PC-3 (cell line): Measurements from ENCODE around the gene PDZD7. TPM values are rescaled to one million over a fixed set of nuclear protein-coding genes. Genes with fewer than 3 reads are reported as not detected.

ENCODE experiments used
- ATAC-seq: fragments of 200-7000 bp; cut with Tn5 transposase; 2 replicates; pipeline ENCODE4 v1.9.1; 2020; ENCODE audit warnings: mild to moderate bottlenecking, moderate library complexity
- BruUV-seq: library from RNA; stranded (reverse); fragments of 400-500 nt; replicated peaks from 2 replicates; lab custom pipeline; 2021; lab: Mats Ljungman, UMichigan
- CTCF ChIA-PET: fragments of 300-600 bp; sonication (Branson Sonifier 250); formaldehyde crosslinking; loops from one replicate; lab custom pipeline; 2022; ENCODE audit warnings: antibody characterized with exemption; lab: Charles Lee
- POLR2A ChIA-PET: fragments of 300-600 bp; sonication (Branson Sonifier 250); formaldehyde crosslinking; loops from one replicate; lab custom pipeline; 2022; ENCODE audit warnings: antibody characterized with exemption; ENCODE audit not compliant: unreplicated experiment; lab: Charles Lee
- DNase-seq: peaks from one replicate; pipeline ENCODE4 v3.0.0-alpha.2; 2015
- H2AFZ ChIP-seq: fragments of 300-600 bp; sonication (generic); 2 replicates; pipeline ENCODE4 v1.6.0; 2016; ENCODE audit warnings: antibody characterized with exemption, low read length
- H3F3A ChIP-seq: fragments of 300-600 bp; sonication (generic); one replicate; pipeline ENCODE4 v1.6.0; 2017; ENCODE audit warnings: antibody characterized with exemption, low read length, control low read depth, mild to moderate bottlenecking; ENCODE audit not compliant: unreplicated experiment
- H3K27ac ChIP-seq: fragments of 300-600 bp; sonication (generic); 2 replicates; pipeline ENCODE4 v1.5.1; 2016; ENCODE audit warnings: mild to moderate bottlenecking, low read length
- H3K27me3 ChIP-seq: fragments of 300-600 bp; sonication (generic); 2 replicates; pipeline ENCODE4 v1.6.1; 2016; ENCODE audit warnings: low read length, mixed read lengths
- H3K36me3 ChIP-seq: fragments of 300-600 bp; sonication (generic); 2 replicates; pipeline ENCODE4 v1.6.1; 2016; ENCODE audit warnings: low read depth, mixed run types, low read length, mixed read lengths
- H3K4me1 ChIP-seq: fragments of 300-600 bp; sonication (generic); 2 replicates; pipeline ENCODE4 v1.5.1; 2016; ENCODE audit warnings: low read length; ENCODE audit not compliant: insufficient read depth
- H3K4me2 ChIP-seq: fragments of 300-600 bp; sonication (generic); 2 replicates; pipeline ENCODE4 v1.6.0; 2016; ENCODE audit warnings: low read length
- H3K4me3 ChIP-seq: fragments of 300-600 bp; sonication (generic); 2 replicates; pipeline ENCODE4 v1.5.1; 2016; ENCODE audit warnings: mild to moderate bottlenecking, low read length, mixed read lengths
- H3K79me2 ChIP-seq: fragments of 300-600 bp; sonication (generic); 2 replicates; pipeline ENCODE4 v1.6.1; 2017; ENCODE audit warnings: low read length, mixed read lengths
- H3K9ac ChIP-seq: fragments of 300-600 bp; sonication (generic); 2 replicates; pipeline ENCODE4 v1.6.0; 2016; ENCODE audit warnings: mild to moderate bottlenecking, low read length
- H3K9me2 ChIP-seq: fragments of 300-600 bp; sonication (generic); replicated peaks from 2 replicates; pipeline ENCODE4 v1.6.1; 2016; ENCODE audit warnings: mixed run types, low read length, mixed read lengths
- H3K9me3 ChIP-seq: fragments of 300-600 bp; sonication (generic); 2 replicates; pipeline ENCODE4 v1.6.1; 2016; ENCODE audit warnings: low read length, mixed read lengths
- H4K20me1 ChIP-seq: fragments of 300-600 bp; sonication (generic); 2 replicates; pipeline ENCODE4 v1.6.1; 2016; ENCODE audit warnings: low read length, mixed read lengths
- CTCF ChIP-seq: fragments of 300-600 bp; sonication (generic); conservative IDR thresholded peaks from 2 replicates; pipeline ENCODE4 v1.5.1; 2017; ENCODE audit warnings: antibody characterized with exemption, low read depth, mild to moderate bottlenecking, low read length
- EZH2 ChIP-seq: fragments of 300-600 bp; sonication (generic); IDR thresholded peaks from one replicate; pipeline ENCODE4 v1.6.1; 2017; ENCODE audit warnings: antibody characterized with exemption, mild to moderate bottlenecking, low read length; ENCODE audit not compliant: unreplicated experiment
- EZH2phosphoT487 ChIP-seq: fragments of 300-600 bp; sonication (generic); IDR thresholded peaks from 2 replicates; pipeline ENCODE4 v1.6.1; 2018; ENCODE audit warnings: mild to moderate bottlenecking, antibody characterized with exemption, low read length, borderline replicate concordance
- intact Hi-C: fragments of 100-400 bp; cut with micrococcal nuclease; formaldehyde crosslinking; loops from 2 replicates; pipeline ENCODE4 v1.9.0; 2023
- total RNA-seq: library from RNA; depleted of rRNA; stranded (reverse); fragments of >200 nt; gene quantifications from 2 replicates; pipeline ENCODE4 v1.2.3, GENCODE V29; 2014

The PDZD7 gene
- total RNA-seq, 1 experiment from 2014 or later, result 2.8 TPM

- intact Hi-C loops, result no loop called here
- ChIA-PET CTCF (no interaction called here), POLR2A (no interaction called here)
- no peak overlapping the region for H3K4me2 ChIP-seq
- no peaks in the 10 kb centered on the region for H3K9me2 ChIP-seq
- H3K36me3 ChIP-seq, result no peaks in the 10 kb centered on the region
- no peak overlapping the region for H3K4me3 ChIP-seq
- no peak for DNase-seq
- H3K4me1 ChIP-seq, result 0 out of 2 replicates have a peak, but pooled peaks cover 7% of the 10 kb centered on the region
- H3K9ac ChIP-seq, result no peak overlapping the region
- no peak for ATAC-seq
- no peaks in the 10 kb centered on the region for H3K9me3 ChIP-seq
- no peaks in the 10 kb centered on the region for H4K20me1 ChIP-seq
- no peak for TF ChIP-seq EZH2phosphoT487
- H2AFZ ChIP-seq, result no peak overlapping the region
- no peaks in the 10 kb centered on the region for H3F3A ChIP-seq
- no peaks in the 10 kb centered on the region for H3K79me2 ChIP-seq
- H3K27me3 ChIP-seq, result no peaks in the 10 kb centered on the region
- BruUV-seq, result no TSS peak
- H3K27ac ChIP-seq, result no peak overlapping the region
These were observed 51.1 kb downstream of the PDZD7 start for GRCh38 chr10:100979791-100980272.

GRCh38 chr10:100978901-100979195 lies 52.1 kb downstream of the PDZD7 start:
- Histone ChIP-seq H4K20me1 (no peaks in the 10 kb centered on the region), H3K4me3 (no peak overlapping the region), H3K9me3 (no peaks in the 10 kb centered on the region), H3K9ac (no peak overlapping the region), H3F3A (no peaks in the 10 kb centered on the region), H2AFZ (no peak overlapping the region), H3K27me3 (no peaks in the 10 kb centered on the region), H3K9me2 (no peaks in the 10 kb centered on the region), H3K79me2 (no peaks in the 10 kb centered on the region), H3K4me1 (0 out of 2 replicates have a peak, but pooled peaks cover 7% of the 10 kb centered on the region), H3K27ac (no peak overlapping the region), H3K36me3 (no peaks in the 10 kb centered on the region), H3K4me2 (no peak overlapping the region)
- no peak for TF ChIP-seq EZH2
- no peak for TF ChIP-seq EZH2phosphoT487
- TF ChIP-seq CTCF, result no peak
- BruUV-seq, result no TSS peak
- ChIA-PET POLR2A (no interaction called here), CTCF (no interaction called here)
- intact Hi-C loops, result no loop called here
- no peak for DNase-seq
- no peak for ATAC-seq

- no peak overlapping the region for H3K27ac ChIP-seq
- no peak overlapping the region for H3K4me3 ChIP-seq
- no peak overlapping the region for H3K9ac ChIP-seq
- H3K9me3 ChIP-seq, result no peaks in the 10 kb centered on the region
- intact Hi-C loops, result no loop called here
- no peaks in the 10 kb centered on the region for H3K9me2 ChIP-seq
- H3K27me3 ChIP-seq, result no peaks in the 10 kb centered on the region
- POLR2A ChIA-PET, result no interaction called here
- no peaks in the 10 kb centered on the region for H3K36me3 ChIP-seq
- 0 out of 2 replicates have a peak, but pooled peaks cover 7% of the 10 kb centered on the region for H3K4me1 ChIP-seq
- CTCF ChIA-PET, result no interaction called here
- H4K20me1 ChIP-seq, result no peaks in the 10 kb centered on the region
- H3K79me2 ChIP-seq, result no peaks in the 10 kb centered on the region
- ATAC-seq, result no peak
- H3F3A ChIP-seq, result no peaks in the 10 kb centered on the region
- BruUV-seq, result no TSS peak
- TF ChIP-seq CTCF, result no peak
- no peak for TF ChIP-seq EZH2phosphoT487
- no peak for TF ChIP-seq EZH2
- H3K4me2 ChIP-seq, result no peak overlapping the region
- no peak for DNase-seq
- no peak overlapping the region for H2AFZ ChIP-seq
These were observed 52.6 kb downstream of the PDZD7 start for GRCh38 chr10:100978121-100978900.
